SK-N-MC (cell line): ENCODE results near the gene CARD10.

Experiments
- EZH2 ChIP-seq: fragments of 200-600 bp; sonication (generic); IDR thresholded peaks from one replicate; pipeline ENCODE4 v1.6.1; 2017; ENCODE audit warnings: antibody characterized with exemption
- POLR2AphosphoS5 ChIP-seq: IDR thresholded peaks from 2 replicates; pipeline ENCODE4 v1.6.1; 2012; ENCODE audit warnings: mild to moderate bottlenecking, low read depth, low read length, borderline replicate concordance

DNA sequence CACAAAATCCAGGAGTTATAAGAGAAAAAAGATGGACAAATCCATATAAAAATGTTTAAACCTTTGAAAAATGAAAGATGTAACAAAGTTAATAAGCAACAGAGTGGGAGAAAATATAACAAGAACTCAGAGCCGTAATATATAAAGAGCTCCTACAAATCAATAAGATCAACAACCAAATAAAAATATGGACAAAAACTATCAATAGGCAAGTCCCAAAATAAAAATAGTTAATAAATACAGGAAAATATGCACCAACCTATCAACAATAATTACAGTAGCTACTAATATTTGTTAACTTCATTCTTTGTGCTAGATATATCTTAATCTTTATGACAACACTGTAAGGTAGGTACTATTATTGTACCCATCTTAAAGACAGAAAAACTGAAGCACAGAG, 2.8 kb downstream of the CARD10 start:
- TF ChIP-seq POLR2AphosphoS5 (no peak), EZH2 (no peak)
